Caco-2 (cell line): ENCODE results near the gene CSH2. TPM values are rescaled to one million over a fixed set of nuclear protein-coding genes. Genes with fewer than 3 reads are reported as not detected.
"Not testable (repeated sequence)": the region's sequence is repeated elsewhere in the genome, so short reads cannot be mapped to it uniquely, and the experiment has no call there.

Experiments used
- Bru-seq: library from RNA; stranded (reverse); fragments of 400-500 nt; gene quantifications from one replicate; lab custom pipeline; 2021; lab: Mats Ljungman, UMichigan
- BruChase-seq, 2 experiments: library from RNA; stranded (reverse); fragments of 400-500 nt; gene quantifications; one replicate each; lab custom pipeline; 2021; lab: Mats Ljungman, UMichigan
- BruUV-seq: library from RNA; stranded (reverse); fragments of 400-500 nt; replicated peaks from 2 replicates; lab custom pipeline; 2021; lab: Mats Ljungman, UMichigan
- CTCF ChIA-PET: fragments of 300-600 bp; sonication (Branson Sonifier 250); formaldehyde crosslinking; loops from one replicate; lab custom pipeline; 2022; ENCODE audit warnings: antibody characterized with exemption; lab: Charles Lee
- POLR2A ChIA-PET: fragments of 300-600 bp; sonication (Branson Sonifier 250); formaldehyde crosslinking; loops from one replicate; lab custom pipeline; 2022; ENCODE audit warnings: antibody characterized with exemption; lab: Charles Lee
- DNase-seq, 2 experiments: peaks; one replicate each; pipeline versions ENCODE4 v3.0.0 to v3.0.0-alpha.2; 2020 to 2022
- H3K27me3 ChIP-seq: replicated peaks from 2 replicates; pipeline ENCODE4 v1.6.0; 2011; ENCODE audit warnings: low read length; ENCODE audit not compliant: control insufficient read depth, insufficient read depth
- H3K36me3 ChIP-seq: 2 replicates; pipeline ENCODE4 v1.5.1; 2011; ENCODE audit warnings: low read length; ENCODE audit not compliant: control insufficient read depth, insufficient read depth
- H3K4me1 ChIP-seq: fragments of 250-450 bp; sonication (Bioruptor Pico); 2 replicates; pipeline ENCODE4 v1.5.1; 2020; ENCODE audit warnings: mild to moderate bottlenecking
- H3K4me3 ChIP-seq: 2 replicates; pipeline ENCODE4 v1.5.1; 2011; ENCODE audit warnings: low read depth, mild to moderate bottlenecking, control low read depth, low read length
- H3K9me3 ChIP-seq: fragments of 250-450 bp; sonication (Bioruptor Pico); 2 replicates; pipeline ENCODE4 v1.5.1; 2020; ENCODE audit warnings: mild to moderate bottlenecking, moderate library complexity
- H3K27ac Mint-ChIP-seq: one replicate; pipeline ENCODE4 v1.8.0; 2022; ENCODE audit warnings: mixed read lengths; ENCODE audit not compliant: unreplicated experiment
- H3K27me3 Mint-ChIP-seq: one replicate; pipeline ENCODE4 v1.8.0; 2022; ENCODE audit warnings: mixed read lengths; ENCODE audit not compliant: insufficient read depth, unreplicated experiment
- H3K36me3 Mint-ChIP-seq: one replicate; pipeline ENCODE4 v1.8.0; 2022; ENCODE audit warnings: mild to moderate bottlenecking, mixed read lengths; ENCODE audit not compliant: insufficient read depth, unreplicated experiment
- H3K4me1 Mint-ChIP-seq: one replicate; pipeline ENCODE4 v1.8.0; 2022; ENCODE audit warnings: low read depth, mixed read lengths; ENCODE audit not compliant: unreplicated experiment
- H3K4me3 Mint-ChIP-seq: one replicate; pipeline ENCODE4 v1.8.0; 2022; ENCODE audit warnings: mild to moderate bottlenecking, moderate library complexity, mixed read lengths; ENCODE audit not compliant: unreplicated experiment
- H3K9me3 Mint-ChIP-seq: one replicate; pipeline ENCODE4 v1.8.0; 2022; ENCODE audit warnings: mixed read lengths; ENCODE audit not compliant: unreplicated experiment
- intact Hi-C: fragments of 100-400 bp; cut with micrococcal nuclease; formaldehyde crosslinking; loops from one replicate; pipeline ENCODE4 v1.10.0; 2022; ENCODE audit not compliant: unreplicated experiment
- long read RNA-seq: library from polyadenylated mRNA; stranded (forward); transcript quantifications from one replicate; pipeline ENCODE4 v2.0.0, GENCODE V29; 2022
- total RNA-seq: library from RNA; stranded (reverse); gene quantifications from 2 replicates; pipeline ENCODE4 v1.2.3, GENCODE V29; 2022

The CSH2 gene
- total RNA-seq: not detected in 2 replicates
- not detected for Bru-seq, nascent RNA
- not detected for BruChase-seq, experiment 1, labeled RNA remaining after a 2-hour chase
- not detected for BruChase-seq, experiment 2, labeled RNA remaining after a 6-hour chase
- long read RNA-seq: 0 reads

GRCh38 chr17:63873577-63873976 lies at the start of gene CSH2:
CSH2 (minus strand) TSS chr17:63873677; CDS start chr17:63873614, 63 bp downstream.
- H3K4me3 Mint-ChIP-seq, CTCF ChIA-PET, H3K9me3 ChIP-seq, H3K27me3 Mint-ChIP-seq, H3K36me3 Mint-ChIP-seq, H3K27me3 ChIP-seq, H3K4me1 ChIP-seq, H3K4me1 Mint-ChIP-seq, POLR2A ChIA-PET, H3K27ac Mint-ChIP-seq, H3K9me3 Mint-ChIP-seq, intact Hi-C loops, H3K36me3 ChIP-seq, H3K4me3 ChIP-seq, DNase-seq, BruUV-seq: not testable (repeated sequence)

GRCh38 chr17:63922402-63922801 lies 48.9 kb upstream of the CSH2 start:
- H3K27ac Mint-ChIP-seq, H3K4me3 Mint-ChIP-seq, POLR2A ChIA-PET, H3K4me3 ChIP-seq, H3K27me3 Mint-ChIP-seq, H3K4me1 Mint-ChIP-seq, H3K36me3 ChIP-seq, H3K9me3 ChIP-seq, H3K4me1 ChIP-seq, H3K27me3 ChIP-seq, BruUV-seq, H3K36me3 Mint-ChIP-seq, intact Hi-C loops, DNase-seq, H3K9me3 Mint-ChIP-seq: not testable (repeated sequence)
- CTCF ChIA-PET: interaction anchor here (1.6 kb wide), 1 partner anchor 24 kb away, joined by 5 read pairs; no protein-coding TSS in a partner anchor

GRCh38 chr17:63920779-63921178 lies 47.3 kb upstream of the CSH2 start:
- POLR2A ChIA-PET: not testable (repeated sequence)
- intact Hi-C loops: loop anchor here (2.0 kb wide), 1 partner anchor 210 kb away; the partner anchor contains the start of gene ERN1

GRCh38 chr17:63920050-63920449 lies 46.6 kb upstream of the CSH2 start:
- intact Hi-C loops: loop anchor here (2.0 kb wide), 1 partner anchor 211 kb away; the partner anchor contains the start of gene ERN1
- H3K27me3 ChIP-seq, H3K4me1 Mint-ChIP-seq, H3K4me3 ChIP-seq, BruUV-seq, POLR2A ChIA-PET, H3K27ac Mint-ChIP-seq, H3K9me3 ChIP-seq, DNase-seq, H3K36me3 Mint-ChIP-seq, H3K4me3 Mint-ChIP-seq, H3K36me3 ChIP-seq, H3K9me3 Mint-ChIP-seq, H3K4me1 ChIP-seq: not testable (repeated sequence)
- CTCF ChIA-PET: interaction anchor here (0.6 to 3.2 kb wide), 13 partner anchors 12 to 214 kb away, joined by 3 to 41 read pairs (median 5); partner anchors contain the start of gene CD79B
- peaks cover 18% of the 10 kb centered on the region for H3K27me3 Mint-ChIP-seq

More at GRCh38 chr17:63920779-63921178, 47.3 kb upstream of the CSH2 start:
- not testable (repeated sequence) for H3K4me1 Mint-ChIP-seq, H3K36me3 ChIP-seq, H3K9me3 Mint-ChIP-seq, BruUV-seq, H3K4me3 ChIP-seq, H3K36me3 Mint-ChIP-seq, H3K4me3 Mint-ChIP-seq, DNase-seq, H3K27me3 ChIP-seq, H3K4me1 ChIP-seq, H3K27ac Mint-ChIP-seq, H3K9me3 ChIP-seq
- CTCF ChIA-PET: interaction anchor here (0.6 to 3.2 kb wide), 5 partner anchors 26 to 213 kb away, joined by 3 to 41 read pairs (median 21); no protein-coding TSS in a partner anchor
- H3K27me3 Mint-ChIP-seq: peaks cover 15% of the 10 kb centered on the region
